GM23248 (cell line): ENCODE data around the gene TBCEL. TPM values are rescaled to one million over a fixed set of nuclear protein-coding genes. Genes with fewer than 3 reads are reported as not detected.

ENCODE experiments used
- DNase-seq: peaks from one replicate; pipeline ENCODE4 v3.0.0-alpha.2; 2015
- H2AFZ ChIP-seq: fragments of 200-600 bp; sonication (generic); 2 replicates; pipeline ENCODE4 v1.6.1; 2016; ENCODE audit warnings: antibody characterized with exemption
- H3F3A ChIP-seq: fragments of 200-600 bp; sonication (generic); 2 replicates; pipeline ENCODE4 v1.6.1; 2016; ENCODE audit warnings: mild to moderate bottlenecking, antibody characterized with exemption, mixed run types; ENCODE audit not compliant: insufficient read depth
- H3K27ac ChIP-seq: fragments of 200-600 bp; sonication (generic); 2 replicates; pipeline ENCODE4 v1.5.1; 2016; ENCODE audit warnings: mild to moderate bottlenecking
- H3K27me3 ChIP-seq: fragments of 200-600 bp; sonication (generic); replicated peaks from 2 replicates; pipeline ENCODE4 v1.6.1; 2016; ENCODE audit warnings: mild to moderate bottlenecking; ENCODE audit not compliant: insufficient read depth
- H3K36me3 ChIP-seq: fragments of 200-600 bp; sonication (generic); 2 replicates; pipeline ENCODE4 v1.6.1; 2016; ENCODE audit warnings: low read depth, mild to moderate bottlenecking
- H3K4me1 ChIP-seq: fragments of 200-600 bp; sonication (generic); 2 replicates; pipeline ENCODE4 v1.6.1; 2016; ENCODE audit warnings: mild to moderate bottlenecking; ENCODE audit not compliant: insufficient read depth
- H3K4me2 ChIP-seq: fragments of 200-600 bp; sonication (generic); one replicate; pipeline ENCODE4 v1.6.1; 2016; ENCODE audit warnings: mild to moderate bottlenecking; ENCODE audit not compliant: unreplicated experiment
- H3K4me3 ChIP-seq: fragments of 200-600 bp; sonication (generic); 2 replicates; pipeline ENCODE4 v1.5.1; 2016; ENCODE audit warnings: mild to moderate bottlenecking
- H3K79me2 ChIP-seq: fragments of 200-600 bp; sonication (generic); 2 replicates; pipeline ENCODE4 v1.6.1; 2016; ENCODE audit warnings: mild to moderate bottlenecking; ENCODE audit not compliant: insufficient read depth
- H3K9ac ChIP-seq: fragments of 200-600 bp; sonication (generic); 2 replicates; pipeline ENCODE4 v1.6.1; 2016; ENCODE audit warnings: mild to moderate bottlenecking
- H3K9me2 ChIP-seq: fragments of 200-600 bp; sonication (generic); 2 replicates; pipeline ENCODE4 v1.6.1; 2016; ENCODE audit warnings: mixed run types, mild to moderate bottlenecking, moderate library complexity; ENCODE audit not compliant: insufficient read depth
- H3K9me3 ChIP-seq: fragments of 200-600 bp; sonication (generic); one replicate; pipeline ENCODE4 v1.6.1; 2017; ENCODE audit warnings: low read depth
- H4K20me1 ChIP-seq: fragments of 200-600 bp; sonication (generic); 2 replicates; pipeline ENCODE4 v1.6.0; 2016; ENCODE audit not compliant: insufficient read depth
- EZH2 ChIP-seq: fragments of 200-600 bp; sonication (generic); IDR thresholded peaks from 2 replicates; pipeline ENCODE4 v1.6.1; 2018; ENCODE audit warnings: antibody characterized with exemption, mild to moderate bottlenecking; ENCODE audit not compliant: insufficient read depth, poor library complexity, severe bottlenecking
- EZH2phosphoT487 ChIP-seq: fragments of 200-600 bp; sonication (generic); IDR thresholded peaks from 2 replicates; pipeline ENCODE4 v1.6.1; 2018; ENCODE audit warnings: antibody characterized with exemption, moderate library complexity, mild to moderate bottlenecking, low read depth; ENCODE audit not compliant: insufficient read depth
- WGBS, 2 experiments: methylation state at CpG; one replicate each; pipeline ENCODE4 v1.1.6; 2015 to 2017; ENCODE audit warnings: low lambda C conversion rate in 2 of 2, low coverage in 1 of 2; ENCODE audit errors: missing lambda C conversion rate in 2 of 2; 5-methylcytosine and 5-hydroxymethylcytosine counted together
- in situ Hi-C: fragments of 300-500 bp; cut with MboI; formaldehyde crosslinking; loops from 2 replicates; pipeline ENCODE4 v1.15.0; 2020
- polyA plus RNA-seq: library from polyadenylated mRNA; unstranded; fragments of >200 nt; fragmentation: Nextera tagmentation; extraction: Ambion mirVana; gene quantifications from 2 replicates; pipeline ENCODE4 v1.2.1, GENCODE V29; 2016
- total RNA-seq: library from RNA; depleted of rRNA; stranded (reverse); fragments of >200 nt; shearing (Covaris generic); gene quantifications from 2 replicates; pipeline ENCODE4 v1.2.3, GENCODE V29; 2014

The TBCEL gene
- total and polyA plus RNA-seq, 2 experiments from 2014 or later, result 13.0 to 27.9 TPM

DNA sequence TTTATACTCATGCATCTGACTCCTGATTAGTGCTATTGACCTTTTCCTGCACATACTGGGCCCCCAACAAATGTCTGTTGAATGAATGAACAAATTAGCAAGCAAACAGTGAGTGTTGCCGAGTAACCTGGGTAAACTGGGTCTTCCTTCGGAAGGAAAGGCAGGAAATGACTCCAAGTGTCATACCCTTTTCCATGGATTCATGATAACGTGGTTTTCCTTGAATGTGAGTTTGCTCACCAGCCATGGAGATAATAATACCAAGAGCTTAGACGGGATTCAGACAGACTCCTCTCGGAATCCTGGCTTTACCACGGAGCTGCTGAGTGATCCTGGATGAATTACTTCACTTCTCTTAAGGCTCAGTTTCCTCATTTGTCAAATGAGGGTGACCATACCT is 93.9 kb downstream of the TBCEL start:
- Histone ChIP-seq H3K36me3 (no peaks in the 10 kb centered on the region), H3F3A (no peaks in the 10 kb centered on the region), H3K4me3 (no peak overlapping the region), H3K79me2 (no peaks in the 10 kb centered on the region), H3K4me1 (no peaks in the 10 kb centered on the region), H3K4me2 (no peak overlapping the region), H3K27me3 (no peaks in the 10 kb centered on the region), H3K9me3 (no peaks in the 10 kb centered on the region), H3K9ac (no peak overlapping the region), H4K20me1 (no peaks in the 10 kb centered on the region), H2AFZ (no peak overlapping the region), H3K9me2 (no peaks in the 10 kb centered on the region), H3K27ac (no peak overlapping the region)
- no peak for DNase-seq
- no peak for TF ChIP-seq EZH2phosphoT487
- no peak for TF ChIP-seq EZH2
- in situ Hi-C loops, result loop anchor here (25.0 kb wide), 1 partner anchor 605 kb away; the partner anchor contains the start of gene GRIK4
- WGBS, 2 experiments, result 59 to 64% methylated on average over 6 of the region's 6 CpGs

DNA sequence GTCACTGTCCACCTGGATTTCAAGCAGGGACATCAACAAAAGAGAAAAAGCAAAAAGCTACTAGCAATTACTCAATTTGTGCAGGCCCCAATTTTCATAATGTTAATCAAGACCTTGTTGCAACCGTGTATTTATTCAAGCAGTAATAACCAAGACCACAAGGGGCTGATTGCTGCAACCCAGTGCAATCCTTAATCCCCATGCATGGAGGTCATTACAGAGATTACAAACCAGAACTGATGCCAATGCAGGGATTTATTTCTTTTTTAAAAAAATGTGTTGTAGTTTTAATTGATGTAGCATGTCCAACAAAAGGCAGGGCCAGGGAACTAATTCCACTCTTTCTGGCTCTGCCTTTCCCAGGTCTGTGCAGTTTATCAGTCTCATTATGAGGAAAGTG is 95.5 kb downstream of the TBCEL start:
- WGBS, 2 experiments, result 0 to 6% methylated on average over 1 of the region's 1 CpG
- no peaks in the 10 kb centered on the region for H3K9me2 ChIP-seq
- no peaks in the 10 kb centered on the region for H3F3A ChIP-seq
- no peaks in the 10 kb centered on the region for H3K4me1 ChIP-seq
- no peak for TF ChIP-seq EZH2
- no peak for TF ChIP-seq EZH2phosphoT487
- no peak overlapping the region for H3K27ac ChIP-seq
- no peak overlapping the region for H3K4me2 ChIP-seq
- in situ Hi-C loops, result loop anchor here (25.0 kb wide), 1 partner anchor 607 kb away; the partner anchor contains the start of gene GRIK4
- H4K20me1 ChIP-seq, result no peaks in the 10 kb centered on the region
- no peaks in the 10 kb centered on the region for H3K36me3 ChIP-seq
- H3K79me2 ChIP-seq, result no peaks in the 10 kb centered on the region
- H3K9ac ChIP-seq, result no peak overlapping the region
- H2AFZ ChIP-seq, result no peak overlapping the region
- H3K27me3 ChIP-seq, result no peaks in the 10 kb centered on the region
- H3K9me3 ChIP-seq, result no peaks in the 10 kb centered on the region
- no peak for DNase-seq
- H3K4me3 ChIP-seq, result no peak overlapping the region

DNA sequence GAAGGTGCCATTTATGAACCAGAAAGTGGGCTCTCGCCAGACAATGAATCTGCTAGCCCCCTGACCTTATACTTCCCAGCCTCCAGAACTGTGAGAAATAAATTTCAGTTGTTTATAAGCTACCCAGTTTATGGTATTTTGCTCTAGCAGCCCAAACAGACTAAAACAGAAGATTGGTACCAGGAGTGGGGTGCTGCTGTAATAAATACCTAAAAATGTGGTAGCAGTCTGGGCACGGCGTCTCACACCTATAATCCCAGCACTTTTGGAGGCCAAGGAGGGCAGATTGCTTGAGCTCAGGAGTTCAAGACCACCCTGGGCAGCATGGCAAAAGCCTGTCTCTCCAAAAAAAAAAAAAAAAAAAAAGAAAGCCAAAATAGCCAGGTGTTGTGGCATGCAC is 98.4 kb downstream of the TBCEL start:
- no peak overlapping the region for H3K4me3 ChIP-seq
- no peaks in the 10 kb centered on the region for H3K9me2 ChIP-seq
- no peak for TF ChIP-seq EZH2phosphoT487
- TF ChIP-seq EZH2, result no peak
- H3K4me2 ChIP-seq, result no peak overlapping the region
- 46 to 61% methylated on average over 3 of the region's 3 CpGs for WGBS, 2 experiments
- H3K27ac ChIP-seq, result no peak overlapping the region
- no peaks in the 10 kb centered on the region for H3K36me3 ChIP-seq
- H4K20me1 ChIP-seq, result no peaks in the 10 kb centered on the region
- H3K79me2 ChIP-seq, result no peaks in the 10 kb centered on the region
- in situ Hi-C loops, result loop anchor here (25.0 kb wide), 1 partner anchor 610 kb away; the partner anchor contains the start of gene GRIK4
- no peaks in the 10 kb centered on the region for H3K27me3 ChIP-seq
- no peaks in the 10 kb centered on the region for H3K9me3 ChIP-seq
- H2AFZ ChIP-seq, result no peak overlapping the region
- H3F3A ChIP-seq, result no peaks in the 10 kb centered on the region
- no peak for DNase-seq
- H3K4me1 ChIP-seq, result no peaks in the 10 kb centered on the region
- H3K9ac ChIP-seq, result no peak overlapping the region

DNA sequence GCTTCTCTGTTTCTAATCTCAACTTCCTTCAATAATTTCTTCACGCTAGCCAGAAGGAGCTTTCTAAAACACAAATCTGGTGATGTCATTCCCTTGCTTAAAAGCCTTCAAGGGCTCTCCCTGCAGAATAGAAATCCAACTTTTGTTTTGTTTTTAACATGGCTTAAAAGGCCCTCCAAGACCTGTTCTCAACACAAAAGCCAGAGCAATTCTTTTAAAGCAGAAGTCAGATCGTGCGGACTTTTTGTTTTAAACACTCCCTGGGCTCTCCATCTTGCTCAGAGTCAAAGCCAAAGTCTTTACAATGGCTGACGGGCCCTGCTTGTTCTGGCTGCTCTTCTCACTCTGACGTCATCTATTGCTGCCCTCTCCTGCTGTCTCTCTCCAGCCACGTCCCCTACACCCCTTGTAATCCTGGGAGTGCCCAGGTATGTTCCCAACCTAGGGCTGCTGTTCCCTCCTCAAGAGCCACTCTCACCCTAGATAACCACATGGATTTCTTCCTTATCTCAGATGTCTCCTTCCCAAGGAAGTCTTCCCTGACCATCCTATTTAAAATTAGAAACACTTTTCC is 99.7 kb downstream of the TBCEL start:
- Histone ChIP-seq H3K27me3 (no peaks in the 10 kb centered on the region), H3K9ac (no peak overlapping the region), H4K20me1 (no peaks in the 10 kb centered on the region), H3F3A (no peaks in the 10 kb centered on the region), H2AFZ (no peak overlapping the region), H3K4me1 (no peaks in the 10 kb centered on the region), H3K27ac (no peak overlapping the region), H3K9me3 (no peaks in the 10 kb centered on the region), H3K79me2 (no peaks in the 10 kb centered on the region), H3K9me2 (no peaks in the 10 kb centered on the region), H3K4me2 (no peak overlapping the region), H3K4me3 (no peak overlapping the region), H3K36me3 (no peaks in the 10 kb centered on the region)
- TF ChIP-seq EZH2, result no peak
- TF ChIP-seq EZH2phosphoT487, result no peak
- WGBS, 2 experiments, result 22 to 24% methylated on average over 6 of the region's 6 CpGs
- no peak for DNase-seq
- in situ Hi-C loops, result loop anchor here (25.0 kb wide), 1 partner anchor 611 kb away; the partner anchor contains the start of gene GRIK4
